Measurements from ENCODE around the gene GM2A. TPM values are rescaled to one million over a fixed set of nuclear protein-coding genes. Genes with fewer than 3 reads are reported as not detected.

The GM2A gene
- total and polyA plus RNA-seq, 2 of the 8 experiments (the other 6 are each of a cell fraction or from before 2014, with no cell fraction given), result 18.5 to 32.2 TPM

GRCh38 chr5:151271336-151271735 is 18.4 kb downstream of the GM2A start:
- H2BK5ac ChIP-seq (ENCODE audit: low read depth, low read length), result no peak overlapping the region
- H2BK120ac ChIP-seq (replicated peaks; ENCODE audit: low read depth, low read length), result no peak overlapping the region
- H3K79me2 ChIP-seq (ENCODE audit: control insufficient read depth in 1 of 2, insufficient read depth in 2 of 2, low read length in 2 of 2), result no peaks in the 10 kb centered on the region
- H2AFZ ChIP-seq (ENCODE audit: low read length), result no peak overlapping the region
- H3K9ac ChIP-seq (replicated peaks in 1 of 4; ENCODE audit: extremely low read depth in 1 of 4, low read depth in 3 of 4, low read length in 3 of 4), result no peak overlapping the region
- H3K56ac ChIP-seq (replicated peaks; ENCODE audit: insufficient read length, low read depth, low read length), result no peak overlapping the region
- H3K9me3 ChIP-seq (ENCODE audit: insufficient read depth in 2 of 2, low read depth in 1 of 2, low read length in 1 of 2), result no peaks in the 10 kb centered on the region
- no peak overlapping the region for H2BK15ac ChIP-seq (ENCODE audit: low read length)
- no peaks in the 10 kb centered on the region for H3K23me2 ChIP-seq (ENCODE audit: low read depth, low read length)
- H3K27me3 ChIP-seq (replicated peaks in 1 of 4; ENCODE audit: control insufficient read depth in 3 of 4, extremely low read depth in 1 of 4, insufficient read depth in 3 of 4, low read length in 3 of 4), result no peaks in the 10 kb centered on the region
- no peak overlapping the region for H2AK5ac ChIP-seq (ENCODE audit: low read depth, low read length)
- no peak overlapping the region for H3K4ac ChIP-seq (replicated peaks; ENCODE audit: insufficient read length, low read depth, low read length)
- H3K14ac ChIP-seq (ENCODE audit: insufficient read length), result no peak overlapping the region
- ChIA-PET CTCF (ENCODE audit: partially characterized antibody) (no interaction called here), POLR2A (ENCODE audit: partially characterized antibody) (no interaction called here)
- H3K4me2 ChIP-seq (ENCODE audit: insufficient read depth in 1 of 2, low read depth in 2 of 2, low read length in 2 of 2), result no peak overlapping the region
- no peak overlapping the region for H3K4me3 ChIP-seq (ENCODE audit: extremely low read depth in 1 of 4, insufficient read depth in 2 of 4, low read depth in 3 of 4, low read length in 4 of 4)
- FAIRE-seq (no peak), DNase-seq (ENCODE audit: low read depth in 1 of 2, low spot score in 2 of 2) (no peak)
- no peaks in the 10 kb centered on the region for H4K20me1 ChIP-seq (replicated peaks in 1 of 2; ENCODE audit: control insufficient read depth in 1 of 2, insufficient read depth in 2 of 2, low read length in 2 of 2)
- H3K79me1 ChIP-seq (ENCODE audit: low read depth, low read length), result no peaks in the 10 kb centered on the region
- no peak overlapping the region for H3K23ac ChIP-seq (ENCODE audit: insufficient read length)
- H3K36me3 ChIP-seq (ENCODE audit: control insufficient read depth in 2 of 4, insufficient read depth in 4 of 4, low read length in 3 of 4), result peaks cover 0 to 10% (median 5%) of the 10 kb centered on the region in 4 experiments; a peak in 5 of 8 replicates
- H3K27ac ChIP-seq (ENCODE audit: low read depth, low read length), result no peak overlapping the region
- no peak for TF ChIP-seq KDM5A (IDR thresholded peaks at IDR 0.05; ENCODE audit: low read length)
- no peak for TF ChIP-seq RXRA (IDR thresholded peaks at IDR 0.05; ENCODE audit: insufficient read depth, low read depth, low read length)
- TF ChIP-seq TAF1 (IDR thresholded peaks at IDR 0.05; ENCODE audit: low read depth, low read length), result no peak
- no peak for TF ChIP-seq TBP (IDR thresholded peaks at IDR 0.05; ENCODE audit: low read depth, low read length)
- no peak for TF ChIP-seq RAD21 (IDR thresholded peaks at IDR 0.05 in 1 of 2, conservative IDR thresholded peaks at IDR 0.05 in 1 of 2; ENCODE audit: low read depth in 2 of 2, low read length in 2 of 2)
- TF ChIP-seq KDM1A (IDR thresholded peaks at IDR 0.05; ENCODE audit: borderline replicate concordance, low read length), result no peak
- no peak for TF ChIP-seq ATF3 (IDR thresholded peaks at IDR 0.05; ENCODE audit: insufficient read depth, low read depth, low read length)
- TF ChIP-seq KDM4A (IDR thresholded peaks at IDR 0.05; ENCODE audit: low read depth, low read length, severe bottlenecking), result no peak
- no peak for TF ChIP-seq GTF2F1 (IDR thresholded peaks at IDR 0.05; ENCODE audit: borderline replicate concordance, low read depth, low read length)
- no peak for TF ChIP-seq SIN3A (conservative IDR thresholded peaks at IDR 0.05 in 1 of 2, IDR thresholded peaks at IDR 0.05 in 1 of 2; ENCODE audit: low read depth in 1 of 2, low read length in 2 of 2)
- TF ChIP-seq POLR2AphosphoS5 (IDR thresholded peaks at IDR 0.05; ENCODE audit: low read depth, low read length), result no peak
- TF ChIP-seq BRCA1 (IDR thresholded peaks at IDR 0.05; ENCODE audit: low read depth, low read length), result no peak
- no peak for TF ChIP-seq SP1 (IDR thresholded peaks at IDR 0.05; ENCODE audit: low read depth, low read length)
- no peak overlapping the region for H4K5ac ChIP-seq (ENCODE audit: insufficient read length, low read depth, low read length)
- no peaks in the 10 kb centered on the region for H3K4me1 ChIP-seq (replicated peaks in 1 of 4; ENCODE audit: control insufficient read depth in 3 of 4, insufficient read depth in 4 of 4, low read length in 3 of 4)
- no peak overlapping the region for H4K8ac ChIP-seq (ENCODE audit: extremely low read depth, insufficient read depth, low read length)
- no peak overlapping the region for H4K91ac ChIP-seq (replicated peaks; ENCODE audit: insufficient read length, low read length)
- no peak overlapping the region for H2BK12ac ChIP-seq (ENCODE audit: low read depth, low read length)
- no peak overlapping the region for H2BK20ac ChIP-seq (ENCODE audit: low read length)
- no peak overlapping the region for H3K18ac ChIP-seq (ENCODE audit: extremely low read depth, low read length)
